ENCODE measurements around the gene ACSL1. TPM values are rescaled to one million over a fixed set of nuclear protein-coding genes. Genes with fewer than 3 reads are reported as not detected.
A peak's percentile ranks its signal among the peaks of the same experiment; 100 is the strongest.
"Not testable (repeated sequence)": the region's sequence is repeated elsewhere in the genome, so short reads cannot be mapped to it uniquely, and the experiment has no call there.

ACSL1 gene
- total RNA-seq, 2 experiments from 2014 or later: 12.4 to 12.5 TPM

GRCh38 chr4:184740980-184741391 lies 84.8 kb downstream of the ACSL1 start:
- DNase-seq (no peak), ATAC-seq (ENCODE audit: poor library complexity) (no peak)
- Histone ChIP-seq H3K9me3 (ENCODE audit: control insufficient read depth in 1 of 2, insufficient read depth in 1 of 2, low read length in 2 of 2) (peaks cover 0 to 6% of the 10 kb centered on the region in 2 experiments), H3K27ac (ENCODE audit: low read depth in 1 of 2, low read length in 2 of 2) (no peak overlapping the region), H3K36me3 (ENCODE audit: insufficient read depth, low read length) (no peaks in the 10 kb centered on the region), H3K4me3 (ENCODE audit: low read length) (no peak overlapping the region), H3K4me1 (ENCODE audit: insufficient read depth, low read length) (peaks cover 6% of the 10 kb centered on the region), H3K27me3 (ENCODE audit: control insufficient read depth in 1 of 2, insufficient read depth in 2 of 2, low read length in 2 of 2) (no peaks in the 10 kb centered on the region)
- intact Hi-C loops (cut with DNase I, micrococcal nuclease): no loop called here
- Mint-ChIP-seq H3K27ac (no peak overlapping the region), H3K27me3 (no peaks in the 10 kb centered on the region), H3K4me3 (no peak overlapping the region), H3K4me1 (ENCODE audit: low read depth) (peaks cover 17% of the 10 kb centered on the region), H3K36me3 (ENCODE audit: low read depth) (no peaks in the 10 kb centered on the region), H3K9me3 (no peaks in the 10 kb centered on the region)
- CTCF ChIA-PET: interaction anchor here (0.5 to 0.6 kb wide), 2 partner anchors 26 to 118 kb away, joined by 3 to 4 read pairs; no protein-coding TSS in a partner anchor
- POLR2A ChIA-PET: no interaction called here
- TF ChIP-seq CTCF (IDR thresholded peaks at IDR 0.05): no peak

GRCh38 chr4:184739575-184739974 lies 86.2 kb downstream of the ACSL1 start:
- H3K4me3 Mint-ChIP-seq, CTCF ChIA-PET: not testable (repeated sequence)

GRCh38 chr4:184734758-184735157 lies 91.0 kb downstream of the ACSL1 start:
- ChIA-PET CTCF (interaction anchor here (0.7 to 4.3 kb wide), 4 partner anchors 11 to 473 kb away, joined by 5 to 20 read pairs (median 7); partner anchors contain the start of genes CASP3 and PRIMPOL), POLR2A (interaction anchor here (0.6 to 3.0 kb wide), 23 partner anchors 9 to 470 kb away, joined by 3 to 35 read pairs (median 4); partner anchors contain the start of genes CASP3, IRF2, PRIMPOL and SLC25A4)
- DNase-seq (no peak), ATAC-seq (ENCODE audit: poor library complexity) (no peak)
- Histone ChIP-seq H3K4me1 (ENCODE audit: insufficient read depth, low read length) (peaks cover 15% of the 10 kb centered on the region), H3K4me3 (ENCODE audit: low read length) (peak overlapping the region; percentile 87), H3K36me3 (ENCODE audit: insufficient read depth, low read length) (no peaks in the 10 kb centered on the region), H3K27ac (ENCODE audit: low read depth in 1 of 2, low read length in 2 of 2) (no peak overlapping the region), H3K27me3 (ENCODE audit: control insufficient read depth in 1 of 2, insufficient read depth in 2 of 2, low read length in 2 of 2) (no peaks in the 10 kb centered on the region), H3K9me3 (ENCODE audit: control insufficient read depth in 1 of 2, insufficient read depth in 1 of 2, low read length in 2 of 2) (no peaks in the 10 kb centered on the region)
- Mint-ChIP-seq H3K27ac (peak overlapping the region; percentile 74), H3K36me3 (ENCODE audit: low read depth) (no peaks in the 10 kb centered on the region), H3K27me3 (no peaks in the 10 kb centered on the region), H3K9me3 (no peaks in the 10 kb centered on the region), H3K4me1 (ENCODE audit: low read depth) (peaks cover 22% of the 10 kb centered on the region), H3K4me3 (peak overlapping the region; percentile 93)
- no peak for TF ChIP-seq CTCF (IDR thresholded peaks at IDR 0.05)
- intact Hi-C loops (cut with DNase I, micrococcal nuclease): loop anchor here (1.0 to 10.0 kb wide), 11 partner anchors 85 to 1230 kb away; partner anchors contain the start of genes CASP3 (in 2 of the 2), IRF2 (in 2 of the 2), PRIMPOL (in 2 of the 2) and CFAP97 (in 1 of the 2)

More at GRCh38 chr4:184739575-184739974, 86.2 kb downstream of the ACSL1 start:
- peaks cover 17% of the 10 kb centered on the region for H3K4me1 Mint-ChIP-seq (ENCODE audit: low read depth)
- H3K9me3 Mint-ChIP-seq; H3K27ac ChIP-seq (ENCODE audit: low read depth in 1 of 2, low read length in 2 of 2); H3K36me3 ChIP-seq (ENCODE audit: insufficient read depth, low read length); H3K27me3 Mint-ChIP-seq; H3K36me3 Mint-ChIP-seq (ENCODE audit: low read depth); H3K9me3 ChIP-seq (ENCODE audit: control insufficient read depth in 1 of 2, insufficient read depth in 1 of 2, low read length in 2 of 2); ATAC-seq (ENCODE audit: poor library complexity); POLR2A ChIA-PET; H3K27me3 ChIP-seq (ENCODE audit: control insufficient read depth in 1 of 2, insufficient read depth in 2 of 2, low read length in 2 of 2); DNase-seq; H3K27ac Mint-ChIP-seq; H3K4me3 ChIP-seq (ENCODE audit: low read length); H3K4me1 ChIP-seq (ENCODE audit: insufficient read depth, low read length): not testable (repeated sequence)
- intact Hi-C loops (cut with DNase I, micrococcal nuclease): loop anchor here (5.0 to 10.0 kb wide), 5 partner anchors 95 to 1235 kb away; partner anchors contain the start of genes CASP3 (in 1 of the 2), ING2 (in 1 of the 2), IRF2 (in 1 of the 2) and PRIMPOL (in 1 of the 2)
